H9 (cell line): Measurements from ENCODE around the gene SCGN. TPM values are rescaled to one million over a fixed set of nuclear protein-coding genes. Genes with fewer than 3 reads are reported as not detected.

Experiments
- DNase-seq: peaks from one replicate; pipeline ENCODE4 v3.0.0-alpha.2; 2017
- H2AFZ ChIP-seq: one replicate; pipeline ENCODE4 v1.6.1; 2013; ENCODE audit warnings: mild to moderate bottlenecking, low read length, control low read depth, moderate library complexity
- H2AK5ac ChIP-seq: 2 replicates; pipeline ENCODE4 v1.6.1; 2013; ENCODE audit warnings: low read length, control low read depth, mixed read lengths; ENCODE audit not compliant: insufficient read length
- H2BK120ac ChIP-seq: one replicate; pipeline ENCODE4 v1.6.1; 2013; ENCODE audit warnings: low read depth, mild to moderate bottlenecking, low read length, control low read depth, inconsistent platforms; ENCODE audit not compliant: poor library complexity, severe bottlenecking
- H2BK12ac ChIP-seq: 2 replicates; pipeline ENCODE4 v1.6.1; 2013; ENCODE audit warnings: low read length, control low read depth, mixed read lengths, low read depth; ENCODE audit not compliant: insufficient read length
- H2BK15ac ChIP-seq: 2 replicates; pipeline ENCODE4 v1.6.1; 2013; ENCODE audit warnings: low read depth, low read length, control low read depth
- H2BK20ac ChIP-seq: one replicate; pipeline ENCODE4 v1.6.1; 2013; ENCODE audit warnings: low read depth, mild to moderate bottlenecking, low read length, control low read depth, inconsistent platforms; ENCODE audit not compliant: poor library complexity, severe bottlenecking
- H2BK5ac ChIP-seq: 2 replicates; pipeline ENCODE4 v1.6.1; 2013; ENCODE audit warnings: low read length, control low read depth, mixed read lengths; ENCODE audit not compliant: insufficient read length
- H3K14ac ChIP-seq: 2 replicates; pipeline ENCODE4 v1.6.1; 2013; ENCODE audit warnings: low read length, control low read depth; ENCODE audit not compliant: insufficient read depth
- H3K18ac ChIP-seq: 2 replicates; pipeline ENCODE4 v1.6.1; 2013; ENCODE audit warnings: low read depth, mild to moderate bottlenecking, mixed read lengths, low read length, control low read depth; ENCODE audit not compliant: insufficient read length
- H3K23ac ChIP-seq: 2 replicates; pipeline ENCODE4 v1.6.1; 2013; ENCODE audit warnings: low read length, control low read depth, mixed read lengths, low read depth; ENCODE audit not compliant: insufficient read length
- H3K23me2 ChIP-seq: 2 replicates; pipeline ENCODE4 v1.6.1; 2013; ENCODE audit warnings: low read depth, mild to moderate bottlenecking, mixed read lengths, low read length, control low read depth; ENCODE audit not compliant: insufficient read length, poor library complexity, severe bottlenecking
- H3K27ac ChIP-seq: 2 replicates; pipeline ENCODE4 v1.5.1; 2013; ENCODE audit warnings: low read length, control low read depth, mixed read lengths, low read depth; ENCODE audit not compliant: insufficient read length
- H3K27me3 ChIP-seq: 2 replicates; pipeline ENCODE4 v1.6.1; 2013; ENCODE audit warnings: low read length, control low read depth, inconsistent platforms; ENCODE audit not compliant: insufficient read depth
- H3K4ac ChIP-seq: 2 replicates; pipeline ENCODE4 v1.6.1; 2013; ENCODE audit warnings: low read depth, mild to moderate bottlenecking, control low read depth, inconsistent platforms, low read length, moderate library complexity
- H3K4me1 ChIP-seq: 2 replicates; pipeline ENCODE4 v1.6.1; 2013; ENCODE audit warnings: low read length, control low read depth, inconsistent platforms; ENCODE audit not compliant: insufficient read depth
- H3K4me2 ChIP-seq: 2 replicates; pipeline ENCODE4 v1.6.1; 2013; ENCODE audit warnings: low read length, control low read depth, mixed read lengths; ENCODE audit not compliant: insufficient read length, insufficient read depth
- H3K56ac ChIP-seq: 2 replicates; pipeline ENCODE4 v1.6.1; 2013; ENCODE audit warnings: low read depth, mild to moderate bottlenecking, mixed read lengths, low read length, control low read depth; ENCODE audit not compliant: insufficient read length
- H3K79me1 ChIP-seq: 2 replicates; pipeline ENCODE4 v1.6.1; 2013; ENCODE audit warnings: low read depth, mild to moderate bottlenecking, moderate library complexity, low read length, control low read depth, inconsistent platforms; ENCODE audit not compliant: insufficient read depth, poor library complexity, severe bottlenecking
- H3K79me2 ChIP-seq: 2 replicates; pipeline ENCODE4 v1.6.1; 2013; ENCODE audit warnings: low read length, control low read depth, inconsistent platforms; ENCODE audit not compliant: insufficient read depth
- H3K9ac ChIP-seq: 2 replicates; pipeline ENCODE4 v1.6.1; 2013; ENCODE audit warnings: low read length, control low read depth, mixed read lengths; ENCODE audit not compliant: insufficient read length; ENCODE audit errors: extremely low read depth
- H3K9me3 ChIP-seq: one replicate; pipeline ENCODE4 v1.6.1; 2013; ENCODE audit warnings: low read depth, low read length, inconsistent platforms; ENCODE audit not compliant: control insufficient read depth
- H3T11ph ChIP-seq: one replicate; pipeline ENCODE4 v1.6.1; 2013; ENCODE audit warnings: mild to moderate bottlenecking, low read length, control low read depth, inconsistent platforms
- H4K20me1 ChIP-seq: one replicate; pipeline ENCODE4 v1.6.1; 2013; ENCODE audit not compliant: control insufficient read depth, insufficient read length, insufficient read depth
- H4K5ac ChIP-seq: 2 replicates; pipeline ENCODE4 v1.6.1; 2013; ENCODE audit warnings: low read depth, mild to moderate bottlenecking, mixed read lengths, low read length, control low read depth; ENCODE audit not compliant: insufficient read length
- H4K8ac ChIP-seq: replicated peaks from 2 replicates; pipeline ENCODE4 v1.6.1; 2013; ENCODE audit warnings: low read length, control low read depth, mixed read lengths, low read depth; ENCODE audit not compliant: insufficient read length
- H4K91ac ChIP-seq: 2 replicates; pipeline ENCODE4 v1.6.1; 2013; ENCODE audit warnings: low read depth, mild to moderate bottlenecking, moderate library complexity, mixed read lengths, low read length, control low read depth; ENCODE audit not compliant: insufficient read length
- H3K27ac Mint-ChIP-seq, 3 experiments: 2 replicates in 2 of 3; 3 replicates in 1 of 3; pipeline ENCODE4 v1.8.0; 2020 to 2021; ENCODE audit warnings: mixed read lengths in 3 of 3, mild to moderate bottlenecking in 1 of 3, moderate library complexity in 1 of 3
- H3K27me3 Mint-ChIP-seq: 2 replicates; pipeline ENCODE4 v1.8.0; 2021; ENCODE audit warnings: low read depth, mild to moderate bottlenecking, moderate library complexity, mixed read lengths
- H3K36me3 Mint-ChIP-seq, 3 experiments: 2 replicates in 2 of 3; 3 replicates in 1 of 3; pipeline ENCODE4 v1.8.0; 2020 to 2021; ENCODE audit warnings: low read depth in 3 of 3, mixed read lengths in 3 of 3; ENCODE audit not compliant: insufficient read depth in 1 of 3
- H3K4me1 Mint-ChIP-seq, 2 experiments: 2 replicates each; pipeline ENCODE4 v1.8.0; 2020; ENCODE audit warnings: mixed read lengths in 2 of 2
- H3K4me3 Mint-ChIP-seq, 2 experiments: 2 replicates in 1 of 2; 3 replicates in 1 of 2; pipeline ENCODE4 v1.8.0; 2020 to 2021; ENCODE audit warnings: mild to moderate bottlenecking in 2 of 2, mixed read lengths in 2 of 2, moderate library complexity in 1 of 2
- H3K9me3 Mint-ChIP-seq, 2 experiments: 2 replicates in 1 of 2; 3 replicates in 1 of 2; pipeline ENCODE4 v1.8.0; 2020; ENCODE audit warnings: mild to moderate bottlenecking in 2 of 2, mixed read lengths in 2 of 2, moderate library complexity in 1 of 2
- WGBS: extraction: QIAGEN DNeasy Blood & Tissue Kit; methylation state at CpG from one replicate; pipeline ENCODE4 v1.1.7; 2013; ENCODE audit warnings: missing lambda C conversion rate, low lambda C conversion rate, mixed read lengths; ENCODE audit not compliant: insufficient read length; ENCODE audit errors: extremely low coverage; 5-methylcytosine and 5-hydroxymethylcytosine counted together
- total RNA-seq: library from RNA; stranded (reverse); gene quantifications from 2 replicates; pipeline ENCODE4 v1.2.1, GENCODE V29; 2021
- TF ChIP-seq, protein P1 (sequence below): fragments of 200-600 bp; sonication (generic); conservative IDR thresholded peaks from 3 replicates; pipeline ENCODE4 v1.8.0; 2021; ENCODE audit warnings: antibody characterized with exemption, mild to moderate bottlenecking

Gene SCGN
- total RNA-seq, 1 experiment from 2014 or later: not detected

DNA sequence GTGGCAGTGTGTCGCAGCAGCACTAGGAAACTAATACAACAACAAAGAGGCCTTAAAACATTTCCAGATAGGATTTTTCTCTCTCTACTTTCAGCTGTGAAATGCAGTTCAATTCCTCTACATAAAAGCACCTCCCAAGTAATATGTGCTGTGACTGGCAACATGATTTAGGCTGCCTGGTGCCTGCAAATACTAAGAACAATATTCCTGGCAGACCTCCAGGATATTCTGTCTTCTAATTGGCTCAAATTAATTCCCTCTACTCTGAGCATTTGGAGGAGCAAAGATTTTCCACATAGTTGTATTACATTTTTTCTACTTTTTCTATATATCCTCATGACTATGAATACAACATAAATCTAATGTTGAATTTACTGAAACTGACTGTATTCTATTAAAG is 33.2 kb downstream of the SCGN start:
- Histone ChIP-seq H3K56ac (no peak overlapping the region), H2BK20ac (no peak overlapping the region), H3K4me2 (no peak overlapping the region), H3K23me2 (no peaks in the 10 kb centered on the region), H4K20me1 (no peaks in the 10 kb centered on the region), H3K79me2 (no peaks in the 10 kb centered on the region), H3K18ac (no peak overlapping the region), H3K23ac (no peak overlapping the region), H2BK5ac (no peak overlapping the region), H3K4ac (no peak overlapping the region), H3K27me3 (no peaks in the 10 kb centered on the region), H3K4me1 (no peaks in the 10 kb centered on the region), H3K79me1 (no peaks in the 10 kb centered on the region), H3T11ph (no peak overlapping the region), H2AFZ (no peak overlapping the region), H2BK12ac (no peak overlapping the region), H3K14ac (no peak overlapping the region), H3K9ac (no peak overlapping the region), H3K27ac (no peak overlapping the region), H2AK5ac (no peak overlapping the region), H3K9me3 (no peaks in the 10 kb centered on the region), H4K91ac (no peak overlapping the region), H4K5ac (no peak overlapping the region), H4K8ac (no peak overlapping the region), H2BK120ac (no peak overlapping the region), H2BK15ac (no peak overlapping the region)
- no peak for DNase-seq
- Mint-ChIP-seq H3K4me1 (no peaks in the 10 kb centered on the region), H3K9me3 (no peaks in the 10 kb centered on the region), H3K36me3 (no peaks in the 10 kb centered on the region), H3K27ac (no peak overlapping the region), H3K4me3 (no peak overlapping the region), H3K27me3 (no peaks in the 10 kb centered on the region)
- TF ChIP-seq, protein P1, sequence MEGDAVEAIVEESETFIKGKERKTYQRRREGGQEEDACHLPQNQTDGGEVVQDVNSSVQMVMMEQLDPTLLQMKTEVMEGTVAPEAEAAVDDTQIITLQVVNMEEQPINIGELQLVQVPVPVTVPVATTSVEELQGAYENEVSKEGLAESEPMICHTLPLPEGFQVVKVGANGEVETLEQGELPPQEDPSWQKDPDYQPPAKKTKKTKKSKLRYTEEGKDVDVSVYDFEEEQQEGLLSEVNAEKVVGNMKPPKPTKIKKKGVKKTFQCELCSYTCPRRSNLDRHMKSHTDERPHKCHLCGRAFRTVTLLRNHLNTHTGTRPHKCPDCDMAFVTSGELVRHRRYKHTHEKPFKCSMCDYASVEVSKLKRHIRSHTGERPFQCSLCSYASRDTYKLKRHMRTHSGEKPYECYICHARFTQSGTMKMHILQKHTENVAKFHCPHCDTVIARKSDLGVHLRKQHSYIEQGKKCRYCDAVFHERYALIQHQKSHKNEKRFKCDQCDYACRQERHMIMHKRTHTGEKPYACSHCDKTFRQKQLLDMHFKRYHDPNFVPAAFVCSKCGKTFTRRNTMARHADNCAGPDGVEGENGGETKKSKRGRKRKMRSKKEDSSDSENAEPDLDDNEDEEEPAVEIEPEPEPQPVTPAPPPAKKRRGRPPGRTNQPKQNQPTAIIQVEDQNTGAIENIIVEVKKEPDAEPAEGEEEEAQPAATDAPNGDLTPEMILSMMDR: no peak
- no CpG with 5 or more reads among the region's 1 CpG for WGBS
